Lung microvascular endothelial cell (primary cell): ENCODE measurements around the gene SLC44A1. TPM values are rescaled to one million over a fixed set of nuclear protein-coding genes. Genes with fewer than 3 reads are reported as not detected.

Source experiments
- DNase-seq, 2 donors: peaks; one replicate each; pipeline versions ENCODE4 v3.0.0 to v3.0.0-alpha.2; 2010; ENCODE audit warnings: low read depth in 2 of 2
- total RNA-seq: library from RNA; depleted of rRNA; stranded (reverse); fragments of >200 nt; gene quantifications from 2 replicates; pipeline ENCODE4 v1.2.1, GENCODE V29; 2014

The SLC44A1 gene
- total RNA-seq: 10.1 and 16.6 TPM in 2 replicates

DNA sequence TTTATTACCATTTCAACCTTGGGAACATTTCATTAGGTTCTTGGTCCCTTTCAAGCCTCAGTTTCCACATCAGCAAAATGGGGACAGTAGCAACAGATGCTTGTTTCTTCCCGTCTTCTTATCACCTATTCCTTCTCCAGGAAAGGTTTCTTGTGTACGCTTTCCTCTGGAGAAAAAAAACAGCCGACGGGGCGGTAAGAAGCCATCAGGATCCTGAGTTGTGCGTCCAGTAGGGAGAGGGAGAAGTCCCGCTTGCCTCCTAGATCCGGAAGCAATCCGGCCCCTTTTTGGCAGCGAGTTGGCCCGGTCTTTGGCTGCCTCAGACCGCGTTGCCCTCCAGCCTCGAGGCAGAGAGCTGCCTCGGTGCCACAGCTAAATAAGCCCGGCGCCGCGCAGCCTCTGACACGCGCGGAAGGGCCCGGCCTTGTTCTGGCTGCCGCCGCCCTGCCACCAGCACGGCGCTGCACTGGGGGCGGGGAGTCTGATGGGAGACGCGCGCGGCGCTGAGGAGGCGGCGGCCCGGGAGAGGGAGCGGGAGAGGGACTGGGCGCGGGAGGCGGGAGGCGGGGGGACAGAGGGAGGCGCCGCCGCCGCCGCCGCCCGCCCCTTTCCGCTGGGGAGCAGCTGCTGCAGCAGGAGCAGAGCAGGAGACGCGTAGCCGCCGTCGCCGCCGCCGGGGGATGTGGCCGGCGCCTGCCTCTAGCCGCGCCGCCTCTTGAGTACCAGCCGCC lies at the start of gene SLC44A1:
Gene SLC44A1 (plus strand): TSS at position 649 of the 731 bp plus-strand sequence. CDS start 218 bp downstream, outside the sequence.
- DNase-seq: peak; percentile 94 to 97

DNA sequence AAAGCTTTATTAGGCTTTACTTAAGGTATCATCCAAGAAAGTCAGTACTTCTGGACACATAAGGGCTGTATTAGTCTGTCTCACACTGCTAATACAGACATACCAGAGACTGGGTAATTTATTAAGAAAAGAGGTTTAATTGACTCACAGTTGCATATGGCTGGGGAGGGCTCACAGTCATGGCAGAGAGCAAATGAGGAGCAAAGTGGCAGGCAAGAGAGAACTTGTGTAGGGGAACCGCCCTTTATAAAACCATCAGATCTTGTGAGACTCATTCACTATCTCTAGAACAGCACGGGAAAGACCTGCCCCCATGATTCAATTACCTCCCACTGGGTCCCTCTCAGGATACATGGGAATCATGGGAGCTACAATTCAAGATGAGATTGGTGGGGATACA lies 49.2 kb upstream of the SLC44A1 start:
- no peak for DNase-seq

GRCh38 chr9:105198023-105198422 lies 46.4 kb upstream of the SLC44A1 start:
- no peak for DNase-seq

DNA sequence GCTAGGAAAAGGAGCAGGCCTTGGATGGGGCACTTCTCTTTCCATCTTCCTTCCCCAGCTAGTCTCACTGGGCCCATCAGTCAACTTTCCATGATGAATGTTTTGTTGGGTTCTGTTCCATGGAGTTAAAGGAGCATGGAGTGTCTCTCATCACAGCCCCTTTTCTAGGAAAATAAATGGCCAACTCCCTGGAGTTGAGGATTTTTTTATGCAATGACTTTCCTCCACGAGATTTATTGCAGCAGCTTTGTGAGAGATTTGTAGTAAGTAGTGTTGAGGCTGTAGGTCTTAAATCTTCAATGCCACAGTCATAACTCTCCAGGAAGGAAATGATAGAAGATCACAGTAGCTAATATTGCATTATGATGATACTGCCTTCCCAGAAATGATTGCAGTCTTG lies 45.6 kb upstream of the SLC44A1 start:
- peak in 1 of 2 donors; percentile 5 for DNase-seq

GRCh38 chr9:105204416-105204815 lies 40.0 kb upstream of the SLC44A1 start:
- no peak for DNase-seq

DNA sequence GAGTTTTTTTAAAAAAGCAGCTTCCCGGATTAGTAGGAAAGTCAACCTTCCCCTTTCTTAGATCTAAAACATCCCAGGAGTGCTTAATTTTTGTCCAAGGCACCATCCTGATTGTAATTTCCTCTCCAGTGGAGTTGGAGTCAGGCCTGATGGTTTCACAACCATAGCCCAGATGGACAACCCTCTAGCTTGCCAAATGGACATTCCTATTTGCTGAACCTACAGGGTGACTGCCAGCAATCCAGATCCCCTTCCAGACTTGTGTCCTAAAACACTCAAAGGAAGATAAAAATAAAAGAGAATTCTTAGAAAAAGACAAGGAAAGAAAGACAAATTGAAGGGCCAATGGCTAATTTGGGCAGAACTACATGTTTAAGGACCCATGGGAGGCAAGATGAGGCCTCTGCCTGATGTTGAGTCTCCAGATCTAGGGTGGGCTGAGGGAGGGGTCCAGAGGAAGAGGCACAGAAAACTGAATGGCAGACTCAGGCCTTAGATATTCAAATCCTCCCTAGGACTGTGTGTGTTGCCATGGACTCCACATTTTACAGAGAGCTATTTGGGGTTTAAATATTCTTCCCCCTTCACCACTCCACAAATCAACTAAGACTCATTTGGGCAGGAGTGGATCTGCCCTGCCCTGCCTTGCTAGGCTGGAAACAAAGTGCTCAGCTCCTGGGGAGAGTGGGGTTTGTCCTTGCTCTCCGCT lies 38.5 kb upstream of the SLC44A1 start:
- peak in 1 of 2 donors; percentile 16 for DNase-seq

GRCh38 chr9:105206496-105206820 lies 38.0 kb upstream of the SLC44A1 start:
- no peak for DNase-seq

GRCh38 chr9:105206821-105207699 lies 37.4 kb upstream of the SLC44A1 start:
- no peak for DNase-seq

DNA sequence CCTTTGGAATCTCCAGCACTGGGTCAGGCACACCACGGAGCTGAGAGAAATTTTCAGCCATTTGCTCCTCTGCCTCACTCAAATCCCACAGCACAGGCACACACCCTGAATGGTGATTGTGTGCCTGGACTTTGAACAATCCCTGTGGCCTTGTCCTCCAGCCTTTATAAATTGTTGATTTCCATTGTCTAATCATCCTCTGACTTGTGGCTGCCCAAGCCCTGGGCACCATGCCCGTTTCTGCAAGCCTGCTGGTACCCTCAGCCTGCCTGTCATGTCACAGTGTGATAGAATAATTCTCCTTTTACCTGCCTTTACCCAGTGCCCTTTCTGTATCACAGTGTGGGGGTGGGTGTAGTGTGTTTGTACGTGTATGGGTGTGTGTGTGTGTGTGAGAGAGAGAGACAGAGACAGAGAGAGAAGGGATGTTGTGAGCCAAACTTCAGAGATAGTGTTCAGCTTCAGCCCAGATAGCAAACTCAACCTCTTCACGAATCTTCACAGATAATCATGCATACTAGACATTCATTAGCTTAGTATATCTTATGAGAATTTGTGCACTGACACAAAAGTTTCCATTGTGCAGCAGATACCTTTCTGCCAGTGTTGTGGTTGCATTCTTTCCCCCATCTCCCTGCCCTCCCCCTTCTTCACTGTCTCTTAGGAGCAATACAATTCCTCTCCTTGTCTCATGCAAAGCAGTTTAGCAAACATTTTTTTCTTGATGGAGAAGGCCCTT lies 27.8 kb upstream of the SLC44A1 start:
- DNase-seq: no peak

GRCh38 chr9:105218673-105219072 lies 25.8 kb upstream of the SLC44A1 start:
- no peak for DNase-seq

DNA sequence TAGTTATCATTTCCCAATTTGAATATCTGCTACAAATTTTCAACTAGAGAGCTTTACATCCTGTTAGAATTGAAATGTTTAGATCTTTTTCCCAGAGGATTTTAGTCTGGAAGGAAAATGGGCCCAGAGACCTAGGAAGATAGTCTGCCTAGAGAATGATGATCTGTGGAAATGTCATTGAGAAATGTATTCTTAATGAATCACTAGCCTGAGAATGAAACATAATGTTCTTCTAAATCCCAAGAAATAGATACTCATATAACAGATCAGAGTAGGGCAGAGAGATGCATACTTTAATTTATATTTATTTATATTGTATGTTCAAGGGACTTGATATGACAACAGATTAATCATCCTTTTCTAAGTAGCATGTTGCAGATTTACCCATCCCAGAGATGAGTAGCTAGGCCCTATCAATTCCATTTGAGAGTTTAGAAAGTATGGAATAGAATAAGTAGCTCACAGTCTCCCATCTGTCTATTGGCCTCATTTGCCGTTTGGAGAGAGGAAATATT lies 25.1 kb upstream of the SLC44A1 start:
- DNase-seq: no peak

DNA sequence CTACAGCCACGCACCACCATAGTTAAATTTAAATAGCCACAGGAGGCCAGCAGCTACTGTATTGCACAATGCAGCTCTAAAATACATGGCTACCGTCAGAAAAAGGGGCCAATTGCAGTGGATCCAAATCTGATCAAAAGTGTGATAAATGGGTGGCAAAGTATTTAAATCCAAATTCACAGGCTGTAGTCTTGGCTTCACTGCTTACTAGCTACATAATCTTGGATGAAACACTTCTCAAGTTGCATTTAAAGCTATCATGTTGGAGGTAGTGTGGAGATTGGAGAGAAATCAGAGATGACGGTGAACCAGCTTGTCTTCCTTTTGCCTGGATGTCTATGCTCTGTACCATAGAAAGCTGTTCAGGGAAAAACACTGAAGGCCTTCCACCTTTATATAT lies 24.0 kb upstream of the SLC44A1 start:
- DNase-seq: no peak

DNA sequence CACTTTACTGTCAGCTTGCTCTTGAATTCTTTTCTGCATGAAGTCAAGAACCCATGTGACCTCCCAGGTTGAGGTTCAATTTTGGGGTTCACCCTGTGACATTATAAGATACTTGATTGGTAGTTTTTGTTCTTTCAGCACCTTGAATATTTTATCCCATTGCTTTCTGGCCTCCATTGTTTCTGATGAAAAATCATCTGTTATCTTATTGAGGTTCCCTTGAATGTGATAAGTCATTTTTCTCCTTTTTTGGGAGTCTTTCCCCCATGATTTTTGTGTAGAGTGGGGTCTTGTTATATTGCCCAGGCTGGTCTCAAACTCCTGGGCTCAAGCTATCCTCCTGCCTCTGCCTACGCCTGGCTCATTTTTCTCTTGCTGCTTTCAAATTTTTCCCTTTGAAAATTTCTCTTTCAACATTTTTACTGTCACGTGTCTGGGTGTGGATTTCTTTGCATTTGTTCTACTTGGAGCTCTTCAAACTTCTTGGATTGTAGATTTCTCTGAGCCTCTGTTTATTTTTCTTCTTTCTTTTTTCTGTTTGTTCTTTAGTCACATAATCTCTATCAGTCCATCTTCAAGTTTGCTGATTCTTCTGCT lies 20.8 kb upstream of the SLC44A1 start:
- no peak for DNase-seq

- DNase-seq: no peak
These were observed 18.4 kb upstream of the SLC44A1 start for GRCh38 chr9:105226055-105226454.

DNA sequence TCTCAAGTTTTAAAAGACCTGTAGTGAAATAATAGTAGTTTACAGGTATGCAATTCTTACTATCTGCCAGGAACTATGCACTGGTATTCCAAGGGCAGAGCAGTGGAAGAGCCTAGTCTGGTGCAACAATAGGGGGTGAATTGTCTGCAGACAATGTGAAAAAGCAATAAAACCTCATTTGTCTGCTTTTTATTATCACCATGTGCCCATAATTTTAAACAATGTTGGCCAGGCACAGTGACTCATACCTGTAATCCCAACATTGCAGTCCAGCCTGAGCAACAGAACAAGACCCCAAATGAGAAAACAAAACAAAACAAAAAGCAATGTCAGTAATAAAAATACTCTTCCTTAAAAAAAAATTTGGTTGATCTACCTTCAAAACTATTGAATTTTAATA lies 12.2 kb upstream of the SLC44A1 start:
- no peak for DNase-seq

GRCh38 chr9:105233873-105234272 lies 10.6 kb upstream of the SLC44A1 start:
- DNase-seq: peak in 1 of 2 donors; percentile 6

DNA sequence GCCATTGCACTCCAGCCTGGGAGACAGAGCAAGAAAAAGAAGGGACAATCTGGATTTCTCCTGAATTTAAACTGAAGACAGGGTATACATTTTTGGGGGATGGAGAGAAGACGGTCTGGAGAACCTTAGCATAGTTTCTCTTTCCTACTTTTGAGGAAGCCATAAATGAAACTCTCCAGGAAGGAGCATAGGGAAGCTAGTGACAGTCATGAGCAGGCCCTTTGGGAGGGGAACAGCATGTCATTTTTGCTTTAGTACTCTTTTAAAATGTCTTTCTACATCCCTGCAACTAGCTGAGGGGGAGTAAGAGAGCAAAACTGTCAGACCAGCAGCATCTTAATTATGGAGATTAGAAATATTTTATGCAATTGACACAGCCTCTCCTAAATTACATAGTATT lies 8.2 kb upstream of the SLC44A1 start:
- DNase-seq: no peak

- DNase-seq: no peak
These were observed 7.2 kb upstream of the SLC44A1 start for GRCh38 chr9:105237246-105237645.

- no peak for DNase-seq
These were observed 6.1 kb upstream of the SLC44A1 start for GRCh38 chr9:105238302-105238701.

DNA sequence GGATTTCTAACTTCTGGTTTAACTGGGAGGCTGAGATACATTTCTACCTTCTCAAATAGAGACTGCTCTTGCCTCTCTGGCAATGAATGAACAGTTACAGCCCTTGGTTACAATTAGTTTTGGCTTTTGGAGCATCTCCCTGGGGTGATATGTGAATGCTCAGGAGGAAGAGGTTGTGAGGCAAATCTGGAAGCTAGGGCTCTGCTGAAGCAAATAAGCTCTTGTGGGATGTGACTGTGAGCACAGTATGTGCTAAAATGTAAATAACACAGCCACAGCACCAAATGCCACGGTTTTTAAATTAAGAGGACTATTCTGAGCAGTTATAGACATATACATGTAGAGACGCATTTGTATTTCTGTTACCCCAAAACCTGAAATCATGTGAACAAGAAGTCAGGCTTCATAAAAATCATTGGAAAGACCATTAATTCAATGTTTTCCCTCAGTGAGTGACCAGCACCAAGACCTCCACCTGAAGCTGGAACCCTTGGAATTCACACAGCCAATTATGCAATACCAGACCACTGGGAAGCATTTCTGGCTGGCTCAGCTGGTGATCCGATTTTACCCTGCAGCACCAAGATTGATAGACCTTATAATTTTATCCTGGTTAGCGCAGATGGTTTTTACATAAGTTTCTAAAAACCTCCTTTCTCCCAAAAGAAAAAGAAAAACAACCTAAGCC lies 3.0 kb upstream of the SLC44A1 start:
- DNase-seq: no peak
